NCI-H345 treated with DMSO at 0.1 percent for 48 hours (cell line): ENCODE data around the gene FAM89B.

Source experiments
- DNase-seq: peaks from one replicate; lab custom pipeline; 2025; ENCODE audit not compliant: unreplicated experiment; lab: John Stamatoyannopoulos, UW

Gene FAM89B

DNA sequence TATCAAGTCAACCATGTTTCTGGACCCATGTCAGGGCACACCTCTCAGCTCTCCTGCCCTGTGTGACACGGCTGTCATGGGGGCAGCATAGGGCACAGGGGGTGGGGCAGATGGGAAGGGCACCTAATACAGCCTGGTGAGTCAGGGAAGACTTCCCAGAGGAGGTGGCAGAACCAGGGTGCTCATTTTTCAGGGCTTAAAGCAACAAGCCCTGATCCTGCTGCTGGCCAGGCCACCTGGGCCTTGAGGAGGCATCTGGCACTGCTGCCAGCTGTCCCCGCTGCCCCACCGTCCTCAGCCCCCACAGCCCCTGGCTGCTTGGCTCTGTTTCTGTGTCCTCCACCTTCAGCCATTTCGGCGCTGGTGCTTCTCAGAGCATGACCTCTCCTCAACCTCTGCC lies 37.3 kb downstream of the FAM89B start:
- no peak for DNase-seq

DNA sequence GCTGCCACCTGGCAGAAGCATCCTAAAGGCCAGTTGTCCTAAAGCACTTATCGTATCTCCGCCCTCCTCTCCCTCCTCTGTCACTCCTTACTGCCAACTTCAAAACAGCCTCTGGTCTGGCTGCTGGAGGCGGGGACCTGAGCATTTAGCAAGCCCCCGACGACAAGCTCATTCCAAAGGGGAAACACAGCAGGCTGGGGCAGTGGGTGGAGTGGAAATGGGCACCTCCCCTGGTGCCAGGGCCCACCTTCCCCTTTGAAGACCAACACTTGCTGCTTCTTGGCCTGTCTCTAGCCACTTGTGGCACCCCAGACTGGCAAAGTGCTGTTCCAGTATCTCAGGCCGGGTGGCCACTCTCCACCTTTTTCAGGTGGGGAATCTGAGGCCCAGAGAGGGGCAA lies 38.1 kb downstream of the FAM89B start:
- no peak for DNase-seq

DNA sequence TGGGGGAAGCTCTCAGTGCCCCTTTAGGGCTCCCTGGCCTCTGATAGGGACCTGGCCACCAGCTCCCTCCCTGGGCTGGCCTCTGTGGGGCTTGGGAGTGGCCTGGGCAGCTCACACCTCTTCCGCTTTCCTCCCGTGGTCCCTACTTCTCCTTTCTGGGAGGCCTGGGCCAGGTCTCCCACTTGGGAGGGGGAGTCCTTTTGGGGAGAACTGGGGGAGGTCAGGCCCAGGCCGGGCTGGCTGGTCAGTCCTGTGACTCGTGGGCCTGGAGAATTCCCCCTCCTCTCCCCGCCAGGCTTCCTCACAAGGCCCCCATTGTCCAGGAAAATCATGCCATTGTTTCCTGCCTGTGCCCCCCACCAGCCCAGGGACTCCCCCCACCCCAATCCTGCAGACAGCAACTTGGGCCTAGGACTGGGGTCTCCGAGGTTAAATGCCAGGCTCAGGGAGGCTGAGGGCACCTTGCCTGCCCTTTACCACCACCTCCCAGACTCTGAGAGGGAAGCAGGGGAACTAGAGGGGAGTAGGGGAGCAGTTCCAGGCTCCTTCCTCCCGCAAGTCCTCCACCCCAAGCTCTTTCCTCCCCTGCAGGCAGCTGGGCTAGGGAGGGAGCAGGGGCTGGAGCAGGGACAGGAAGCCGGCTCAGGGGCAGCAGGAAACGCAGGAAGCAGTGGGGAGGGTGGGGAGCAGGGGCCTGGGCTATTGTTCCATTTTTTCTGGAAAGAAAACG lies 38.9 kb downstream of the FAM89B start:
- no peak for DNase-seq

DNA sequence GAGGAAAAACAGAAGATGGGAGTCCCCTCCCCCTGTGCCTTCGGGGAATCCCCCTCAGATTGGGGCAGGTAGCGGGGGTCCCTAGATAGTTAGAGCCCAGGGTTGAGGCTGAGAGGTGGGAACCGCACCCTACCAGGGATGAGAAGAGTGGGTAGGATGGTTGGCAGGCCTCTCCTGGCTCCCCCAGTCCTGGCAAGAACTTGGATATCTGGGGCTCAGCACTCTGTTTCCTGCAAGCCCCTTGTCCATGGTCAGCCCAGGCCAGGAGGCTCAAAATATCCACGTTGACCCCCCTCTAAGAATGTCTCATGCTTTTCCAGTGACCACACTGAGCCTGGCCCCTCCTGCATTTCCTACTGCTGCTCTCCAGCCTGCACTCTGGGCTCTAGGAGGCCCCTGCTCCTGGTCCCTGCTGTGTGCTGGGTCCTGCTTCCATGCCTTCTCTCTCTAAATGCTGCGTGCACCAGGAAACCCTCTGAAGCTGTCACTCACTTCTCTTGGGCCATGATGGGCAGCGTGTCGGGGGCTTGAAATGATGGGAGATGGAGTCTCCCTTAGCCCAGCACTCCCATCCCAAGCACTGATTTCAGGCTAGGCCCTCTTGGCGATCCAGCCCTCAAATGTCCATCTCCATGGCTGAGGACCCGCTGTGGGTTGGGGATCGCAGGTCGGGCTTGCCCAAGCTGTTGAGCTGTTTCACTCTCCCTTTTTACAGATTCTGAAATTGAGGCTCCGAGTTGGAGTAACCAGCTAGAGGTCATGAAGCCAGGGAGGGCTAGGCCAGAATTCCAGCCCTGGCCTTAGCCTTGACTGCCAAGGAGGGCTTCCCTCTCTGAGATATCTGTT lies 39.6 kb downstream of the FAM89B start:
- no peak for DNase-seq

DNA sequence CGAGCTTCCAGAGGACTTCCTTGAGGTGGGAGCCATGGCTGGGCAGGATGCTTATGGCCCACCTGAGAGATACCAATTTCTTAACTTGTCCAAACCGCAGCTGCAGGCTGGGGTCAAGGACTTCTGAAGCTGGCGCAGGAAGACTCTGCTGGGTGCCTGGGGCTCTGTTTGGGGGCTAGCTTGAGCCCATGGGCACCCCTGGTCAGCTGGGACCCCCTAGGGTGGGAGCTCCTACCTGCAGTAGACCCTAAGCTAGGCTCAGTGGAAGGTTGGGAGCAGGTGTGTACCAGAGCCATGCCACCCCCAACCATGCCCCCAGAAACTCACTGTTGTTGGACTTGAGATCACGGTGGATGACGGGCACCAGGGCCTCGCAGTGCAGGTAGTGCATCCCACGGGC lies 40.4 kb downstream of the FAM89B start:
- DNase-seq, result no peak

DNA sequence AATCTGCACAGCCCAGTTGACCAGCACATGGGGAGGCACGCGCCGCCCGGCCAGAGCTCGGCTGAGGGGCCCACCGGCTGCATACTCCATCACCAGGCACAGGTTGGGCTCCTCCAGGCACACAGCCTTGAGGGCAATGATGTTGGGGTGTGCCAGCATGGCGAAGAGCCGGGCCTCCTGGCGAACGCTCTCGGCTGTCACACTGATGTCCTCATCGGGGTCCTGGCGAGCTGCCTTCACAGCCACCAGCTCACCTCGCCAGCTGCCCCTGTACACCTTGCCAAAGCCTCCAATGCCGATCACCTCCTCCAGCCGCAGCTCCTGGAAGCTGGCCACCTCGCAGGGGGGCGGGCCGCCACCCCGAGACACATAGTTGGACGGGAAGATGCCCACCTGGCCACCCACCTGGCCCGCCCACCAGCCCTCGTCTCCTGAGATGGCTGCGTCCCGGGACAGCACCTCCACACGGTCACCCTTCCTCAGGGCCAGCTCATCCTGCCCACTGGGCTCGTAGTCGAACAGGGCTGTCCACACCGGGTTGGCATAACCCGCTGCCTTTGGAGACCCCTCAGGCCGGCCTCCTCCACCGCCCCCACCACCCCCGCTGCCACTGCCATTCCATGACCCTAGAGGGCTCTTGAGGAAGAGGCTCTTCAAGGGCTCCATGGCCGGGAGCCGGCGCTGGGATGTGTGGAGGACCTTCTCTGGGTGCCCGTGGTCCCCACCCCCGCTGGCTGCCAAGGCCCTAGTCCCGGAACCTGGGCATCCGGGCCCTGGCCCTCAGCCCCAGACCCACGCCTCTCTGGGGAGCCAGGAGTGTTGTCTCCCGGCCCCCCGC lies 41.0 kb downstream of the FAM89B start:
- DNase-seq, result no peak

DNA sequence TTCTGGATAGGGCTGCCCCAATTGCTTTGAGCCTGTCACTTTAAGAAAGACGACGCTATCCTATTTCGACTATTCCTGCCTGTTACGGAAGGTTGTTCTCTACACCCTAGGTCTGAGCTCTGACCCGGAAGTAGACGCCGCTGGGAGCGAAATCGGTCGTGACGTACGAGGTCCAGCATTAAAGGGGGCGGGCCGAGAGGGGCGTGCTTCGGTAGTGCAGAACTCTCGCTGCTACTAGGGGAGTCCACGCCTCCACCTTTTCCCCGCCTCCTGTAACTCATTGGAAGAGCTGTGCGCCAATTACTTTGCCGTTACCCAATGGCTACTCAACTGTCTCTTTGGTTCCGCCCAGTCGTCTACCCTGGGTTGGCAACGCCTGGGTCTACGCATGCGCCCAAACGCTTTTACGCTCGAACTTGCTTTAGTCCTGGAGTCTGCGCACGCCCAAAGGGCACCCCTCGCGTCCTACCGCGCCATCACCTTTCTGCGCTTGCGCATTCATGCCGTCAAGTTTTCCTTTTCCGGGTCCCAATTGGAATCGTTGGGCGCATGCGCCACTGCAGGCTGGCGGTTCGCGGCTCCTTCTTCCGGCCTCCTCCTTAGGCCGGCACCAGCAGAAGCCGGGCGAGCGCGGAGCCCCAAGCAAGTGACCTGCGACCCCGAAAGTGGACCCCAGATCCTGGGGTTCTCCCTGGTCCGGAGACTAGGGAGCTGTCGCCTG lies 43.1 kb downstream of the FAM89B start, which contains the start of gene PCNX3:
PCNX3 (plus strand) TSS at position 548 of the 721 bp plus-strand sequence. CDS start 536 bp downstream, outside the sequence.
- DNase-seq, result peak; percentile 100

DNA sequence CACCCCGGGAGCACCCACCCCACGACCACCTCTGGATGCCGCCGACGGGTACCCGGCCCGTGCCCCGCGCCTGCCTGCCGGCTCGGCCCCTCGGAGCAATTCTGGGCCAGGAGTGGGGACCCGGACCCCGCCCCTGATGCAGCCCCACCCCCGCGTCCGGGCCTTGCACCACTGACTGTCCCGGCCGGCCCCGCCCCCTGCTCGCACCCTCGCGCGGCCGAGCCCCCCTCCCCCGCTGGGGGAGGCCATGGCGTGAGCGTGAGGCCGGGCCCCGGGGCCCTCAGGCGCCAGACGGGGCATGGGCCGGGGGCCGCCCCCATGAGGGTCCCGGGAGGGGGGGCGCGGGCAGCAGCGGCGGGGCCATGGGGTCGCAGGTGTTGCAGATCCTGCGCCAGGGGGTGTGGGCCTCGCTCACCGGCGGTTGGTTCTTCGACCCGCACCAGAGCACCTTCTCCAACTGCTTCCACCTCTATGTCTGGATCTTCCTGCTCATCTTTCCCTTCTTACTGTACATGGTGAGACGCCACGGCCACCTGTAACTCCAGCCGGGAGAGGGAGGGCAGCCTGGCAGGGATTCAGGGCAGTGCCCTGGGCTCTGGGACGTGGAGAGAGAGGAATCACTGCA lies 43.7 kb downstream of the FAM89B start:
- no peak for DNase-seq

DNA sequence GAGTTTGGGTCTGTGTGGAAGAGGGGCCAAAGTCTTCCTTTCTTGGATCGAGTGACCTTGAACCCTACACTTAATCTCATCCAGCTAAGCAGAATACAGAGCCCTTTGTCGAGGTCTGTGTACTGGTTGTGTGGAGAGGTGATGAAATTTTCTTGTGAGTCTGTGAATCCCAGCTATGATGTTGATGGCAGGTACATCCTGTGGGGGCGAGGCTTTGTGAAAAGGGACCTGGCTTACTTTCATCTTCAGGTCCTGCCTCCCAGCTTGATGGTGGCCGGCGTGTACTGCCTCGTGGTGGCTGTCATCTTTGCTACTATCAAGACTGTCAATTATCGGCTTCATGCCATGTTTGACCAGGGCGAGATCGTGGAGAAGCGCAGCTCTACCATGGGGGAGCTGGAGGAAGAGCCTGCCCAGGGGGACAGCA lies 44.2 kb downstream of the FAM89B start:
- no peak for DNase-seq

DNA sequence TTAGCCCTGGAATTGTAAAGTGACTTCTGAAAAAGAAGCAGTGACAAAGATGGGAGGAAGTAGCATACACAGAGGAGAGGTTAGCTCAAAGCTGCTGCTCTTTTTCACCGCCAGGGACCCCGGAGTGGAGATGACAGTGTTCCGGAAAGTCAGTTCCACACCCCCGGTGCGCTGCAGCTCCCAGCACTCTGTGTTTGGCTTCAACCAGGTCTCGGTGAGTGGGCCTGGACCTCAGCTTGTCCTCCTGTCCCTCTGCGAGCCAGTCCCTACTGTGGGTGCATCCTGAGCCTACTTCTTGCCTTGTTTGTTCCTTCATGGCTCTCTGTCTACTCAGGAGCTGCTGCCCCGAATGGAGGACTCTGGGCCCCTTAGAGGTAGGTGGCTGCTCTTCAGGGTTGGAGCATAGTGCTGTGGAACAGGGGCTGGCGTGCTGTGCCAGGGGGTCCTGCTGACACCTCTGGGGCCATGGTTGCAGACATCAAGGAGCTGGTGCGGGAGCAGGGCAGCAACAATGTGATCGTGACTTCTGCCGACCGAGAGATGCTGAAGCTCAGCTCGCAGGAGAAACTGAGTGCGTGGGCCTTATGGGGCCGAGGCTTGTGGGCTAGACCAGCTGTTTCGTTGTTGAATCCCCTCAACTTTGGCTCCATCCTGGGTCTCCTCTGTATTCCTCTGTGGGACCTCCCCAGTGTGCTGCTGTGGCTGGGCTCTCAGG lies 45.0 kb downstream of the FAM89B start:
- DNase-seq, result no peak

DNA sequence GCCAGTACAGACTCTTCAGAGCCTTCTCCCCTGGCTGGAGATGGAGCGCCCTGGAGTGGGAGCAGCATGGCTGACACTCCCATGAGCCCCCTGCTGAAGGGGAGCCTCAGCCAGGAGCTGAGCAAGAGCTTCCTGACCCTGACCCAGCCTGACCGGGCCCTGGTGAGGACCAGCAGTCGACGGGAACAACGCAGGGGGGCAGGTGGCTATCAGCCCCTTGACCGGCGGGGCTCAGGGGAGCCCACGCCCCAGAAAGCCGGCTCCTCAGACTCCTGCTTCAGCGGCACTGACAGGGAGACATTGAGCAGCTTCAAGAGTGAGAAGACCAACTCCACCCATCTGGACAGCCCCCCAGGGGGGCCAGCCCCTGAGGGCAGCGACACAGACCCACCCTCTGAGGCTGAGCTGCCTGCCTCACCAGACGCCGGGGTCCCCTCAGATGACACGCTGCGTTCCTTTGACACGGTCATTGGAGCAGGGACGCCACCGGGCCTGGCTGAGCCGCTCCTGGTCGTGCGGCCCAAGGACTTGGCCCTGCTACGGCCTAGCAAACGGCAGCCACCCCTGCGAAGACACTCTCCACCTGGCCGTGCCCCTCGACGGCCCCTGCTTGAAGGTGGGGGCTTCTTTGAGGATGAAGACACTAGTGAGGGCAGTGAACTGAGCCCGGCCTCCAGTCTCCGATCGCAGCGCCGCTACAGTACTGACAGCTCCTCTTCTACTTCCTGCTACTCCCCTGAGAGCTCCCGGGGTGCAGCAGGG lies 45.8 kb downstream of the FAM89B start:
- DNase-seq, result no peak

DNA sequence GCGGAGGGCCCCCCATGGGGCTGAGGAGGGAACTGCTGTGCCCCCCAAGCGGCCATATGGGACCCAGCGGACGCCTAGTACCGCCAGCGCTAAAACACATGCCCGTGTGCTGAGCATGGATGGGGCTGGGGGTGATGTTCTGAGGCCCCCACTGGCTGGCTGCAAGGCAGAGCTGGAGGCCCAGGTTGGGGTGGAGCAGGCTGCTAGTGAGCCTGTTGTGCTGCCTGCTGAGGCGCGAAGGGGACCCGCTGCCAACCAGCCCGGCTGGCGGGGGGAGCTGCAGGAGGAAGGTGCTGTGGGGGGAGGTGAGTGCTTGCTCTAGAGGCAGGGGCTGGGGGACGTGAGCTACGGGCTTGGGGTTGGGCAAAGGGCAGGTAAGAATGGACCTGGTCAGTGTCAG lies 46.4 kb downstream of the FAM89B start:
- no peak for DNase-seq

DNA sequence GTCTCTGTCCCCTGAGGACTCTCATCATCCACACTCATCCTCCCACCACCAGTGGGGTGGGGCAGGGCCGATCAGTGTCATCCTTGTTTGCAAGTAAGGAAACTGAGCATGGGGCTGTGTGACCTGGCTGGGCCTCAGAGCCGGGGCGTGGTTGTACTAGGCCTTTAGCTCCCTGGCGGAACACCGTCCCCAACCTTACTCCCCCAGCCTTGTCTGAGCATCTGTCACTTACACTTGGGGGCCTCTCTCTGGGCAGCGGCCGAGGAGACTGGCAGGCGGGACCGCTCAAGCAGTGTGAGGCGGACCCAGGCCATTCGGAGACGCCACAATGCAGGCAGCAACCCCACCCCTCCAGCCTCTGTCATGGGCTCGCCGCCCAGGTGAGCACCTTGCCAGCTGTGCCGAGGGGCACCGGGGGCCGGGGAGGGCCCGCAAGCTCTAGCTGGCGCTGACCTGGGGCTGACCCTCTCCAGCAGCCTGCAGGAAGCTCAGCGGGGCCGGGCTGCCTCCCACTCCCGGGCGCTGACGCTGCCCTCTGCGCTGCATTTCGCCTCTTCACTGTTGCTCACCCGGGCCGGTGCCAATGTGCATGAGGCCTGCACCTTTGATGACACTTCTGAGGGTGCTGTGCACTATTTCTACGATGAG lies 47.1 kb downstream of the FAM89B start:
- no peak for DNase-seq

DNA sequence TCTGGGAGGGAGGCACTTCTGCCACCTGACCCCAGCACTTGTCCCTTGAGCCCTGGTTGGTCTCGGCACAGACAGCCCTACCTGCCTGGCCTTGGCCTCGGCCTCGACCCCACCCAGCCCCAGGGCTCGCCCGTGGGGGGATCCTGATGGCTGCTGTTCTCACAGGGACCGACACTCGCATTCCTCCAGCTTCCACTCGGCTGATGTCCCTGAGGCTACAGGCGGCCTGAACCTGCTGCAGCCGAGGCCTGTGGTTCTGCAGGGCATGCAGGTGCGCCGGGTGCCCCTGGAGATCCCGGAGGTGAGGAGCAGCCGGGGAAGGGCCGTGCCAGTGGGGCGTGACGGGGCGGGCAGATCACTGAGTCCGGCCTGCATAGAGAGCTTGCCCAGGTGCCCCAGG lies 48.3 kb downstream of the FAM89B start:
- no peak for DNase-seq

DNA sequence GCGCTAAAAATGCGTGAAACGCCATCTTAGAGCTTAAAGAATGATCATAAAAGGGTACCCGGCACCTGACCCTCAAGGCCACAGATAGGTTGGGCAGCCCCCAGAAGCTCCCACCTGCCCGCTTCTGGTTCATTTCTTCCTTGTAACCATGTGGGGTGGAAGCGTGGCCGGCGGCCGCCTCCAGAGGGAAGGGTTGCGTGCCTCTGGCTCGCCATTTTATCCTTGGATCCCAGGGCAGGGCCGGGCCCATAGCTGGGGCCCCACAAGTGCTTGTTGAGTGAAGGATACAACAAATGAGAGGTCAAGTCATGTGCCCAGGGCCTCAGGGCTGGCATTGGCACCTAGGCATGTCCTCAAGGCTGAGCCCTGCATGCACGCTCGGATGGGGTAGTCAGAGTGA lies 49.1 kb downstream of the FAM89B start:
- no peak for DNase-seq

DNA sequence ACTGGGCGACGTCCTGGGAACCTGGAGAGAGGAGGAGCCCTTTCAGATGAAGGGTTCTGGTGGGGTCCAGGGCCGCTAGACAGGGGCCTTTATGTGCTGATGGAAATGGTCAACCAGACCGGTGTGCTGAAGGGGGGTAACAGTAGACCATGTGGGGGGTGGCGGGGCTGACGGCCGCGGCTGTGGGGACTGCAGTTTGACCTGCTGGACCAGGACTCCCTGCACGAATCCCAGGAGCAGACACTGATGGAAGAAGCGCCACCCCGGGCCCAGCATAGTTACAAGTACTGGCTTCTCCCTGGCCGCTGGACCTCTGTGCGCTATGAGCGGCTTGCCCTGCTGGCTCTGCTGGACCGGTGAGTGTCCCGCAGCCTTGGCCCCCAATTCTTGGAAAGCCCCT lies 49.7 kb downstream of the FAM89B start:
- no peak for DNase-seq

DNA sequence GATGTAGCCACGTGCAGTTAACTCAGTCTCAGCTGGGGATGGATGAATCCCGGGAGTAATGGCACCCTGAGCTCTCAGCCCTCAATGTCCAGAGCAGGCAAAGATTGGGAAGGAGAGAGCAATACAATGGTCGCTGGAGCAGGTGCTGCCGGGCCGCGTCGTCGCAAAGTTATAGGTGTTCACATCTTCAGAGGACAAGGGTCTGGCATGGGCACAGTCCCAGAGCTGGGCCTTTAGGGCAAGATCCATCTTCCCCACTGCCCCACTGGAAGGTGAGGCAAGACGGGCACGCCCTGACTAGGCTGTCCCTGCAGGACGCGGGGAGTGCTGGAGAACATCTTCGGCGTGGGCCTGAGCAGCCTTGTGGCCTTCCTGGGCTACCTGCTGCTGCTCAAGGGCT lies 50.8 kb downstream of the FAM89B start:
- no peak for DNase-seq
